ENCODE data around the gene RRBP1. TPM values are rescaled to one million over a fixed set of nuclear protein-coding genes. Genes with fewer than 3 reads are reported as not detected.
A peak's percentile ranks its signal among the peaks of the same experiment; 100 is the strongest.

Gene RRBP1
- total and polyA plus RNA-seq, 2 of the 4 experiments (the other 2 are of a cell fraction), result 90.2 to 136 TPM

- Histone ChIP-seq H2BK5ac (ENCODE audit: low read depth, low read length, poor library complexity, severe bottlenecking) (no peak overlapping the region), H3K27me3 (ENCODE audit: control insufficient read depth, insufficient read depth, low read length) (no peaks in the 10 kb centered on the region), H3K4me3 (ENCODE audit: insufficient read depth, low read depth, low read length) (no peak overlapping the region), H3K9me3 (ENCODE audit: control insufficient read depth, insufficient read depth, low read length) (no peaks in the 10 kb centered on the region), H4K5ac (ENCODE audit: low read depth, low read length) (no peak overlapping the region), H3K27ac (ENCODE audit: insufficient read depth, low read length) (no peak overlapping the region), H3K36me3 (ENCODE audit: control insufficient read depth, insufficient read depth, low read length) (peaks cover 68% of the 10 kb centered on the region), H2BK120ac (ENCODE audit: low read depth, low read length) (no peak overlapping the region), H3K9ac (ENCODE audit: low read depth, low read length) (no peak overlapping the region), H3K4ac (ENCODE audit: low read depth, low read length) (no peak overlapping the region), H3K9me1 (ENCODE audit: insufficient read depth, low read length) (no peaks in the 10 kb centered on the region), H2AK5ac (ENCODE audit: low read depth, low read length) (no peak overlapping the region), H3K18ac (ENCODE audit: low read depth, low read length) (no peak overlapping the region), H3K56ac (ENCODE audit: extremely low read depth, insufficient read depth, low read length) (no peak overlapping the region), H4K91ac (ENCODE audit: insufficient read depth, low read depth, low read length) (no peak overlapping the region), H4K20me1 (ENCODE audit: insufficient read depth, low read length) (peaks cover 83% of the 10 kb centered on the region), H3K4me2 (ENCODE audit: low read depth, low read length) (no peak overlapping the region), H4K8ac (ENCODE audit: low read depth in 2 of 2, low read length in 2 of 2) (no peak overlapping the region), H3K4me1 (ENCODE audit: control insufficient read depth, insufficient read depth, low read length) (no peaks in the 10 kb centered on the region; the same call in 1 of the 2 replicates), H2AK9ac (replicated peaks; ENCODE audit: low read depth, low read length, poor library complexity) (peak overlapping the region; percentile 47), H3K14ac (replicated peaks; ENCODE audit: low read depth, low read length) (no peak overlapping the region), H2AFZ (replicated peaks; ENCODE audit: low read length, poor library complexity) (peak overlapping the region; percentile 36), H3K23ac (ENCODE audit: low read depth, low read length) (0 out of 2 replicates have a peak overlapping the region, but pooled peaks have one; percentile 31), H2BK20ac (ENCODE audit: low read depth, low read length) (no peak overlapping the region), H2BK15ac (ENCODE audit: low read depth, low read length) (no peak overlapping the region), H3K79me1 (ENCODE audit: low read depth in 1 of 2, low read length in 2 of 2) (peaks cover 2 to 59% of the 10 kb centered on the region in 2 experiments; a peak in 3 of 4 replicates)
- in situ Hi-C loops (cut with MboI; ENCODE audit: low sequenced_read_pairs), result loop anchor here (5.0 kb wide), 1 partner anchor 77 kb away; no protein-coding TSS in a partner anchor
- dilution Hi-C loops (cut with HindIII; ENCODE audit: low sequenced_read_pairs, unreplicated experiment), result no loop called here
- TF ChIP-seq SMC3 (IDR thresholded peaks at IDR 0.05; ENCODE audit: low read depth, low read length) (no peak), CEBPB (IDR thresholded peaks at IDR 0.05; ENCODE audit: low read depth, low read length) (no peak), RCOR1 (IDR thresholded peaks at IDR 0.05; ENCODE audit: insufficient replicate concordance, low read length) (no peak), CHD1 (IDR thresholded peaks at IDR 0.05; ENCODE audit: low read depth, low read length) (no peak), RAD21 (IDR thresholded peaks at IDR 0.05; ENCODE audit: low read length) (no peak), NFE2L2 (IDR thresholded peaks at IDR 0.05; ENCODE audit: low read depth, low read length) (no peak), RFX5 (IDR thresholded peaks at IDR 0.05; ENCODE audit: low read depth, low read length) (no peak), CTCF (conservative IDR thresholded peaks at IDR 0.05; ENCODE audit: low read depth, low read length) (no peak), MXI1 (IDR thresholded peaks at IDR 0.05; ENCODE audit: borderline replicate concordance, low read depth, low read length) (no peak)
- WGBS, 2 experiments (ENCODE audit: extremely low coverage in 2 of 2, insufficient read length in 1 of 2), result 44% methylated on average over 11 of the region's 20 CpGs; no CpG with 5 or more reads in 1 of the 2 experiments
- intact Hi-C loops (cut with micrococcal nuclease), result loop anchor here (5.0 to 10.0 kb wide), 2 partner anchors 109 to 812 kb away; no protein-coding TSS in a partner anchor
- BruUV-seq (replicated peaks), result no TSS peak
- POLR2A ChIA-PET (ENCODE audit: unreplicated experiment), result no interaction called here
- ATAC-seq (ENCODE audit: low read depth) (peak; percentile 6; the same call in 1 of the 2 replicates), DNase-seq (peak; percentile 31)
- CTCF ChIA-PET, result interaction anchor here (0.6 kb wide), 1 partner anchor 102 kb away, joined by 4 read pairs; no protein-coding TSS in a partner anchor
Measured at GRCh38 chr20:17614176-17614811, 67.7 kb downstream of the RRBP1 start.
